SJSA1 (cell line): ENCODE measurements around the gene TMA7. TPM values are rescaled to one million over a fixed set of nuclear protein-coding genes. Genes with fewer than 3 reads are reported as not detected.
A peak's percentile ranks its signal among the peaks of the same experiment; 100 is the strongest.
"Not testable (repeated sequence)": the region's sequence is repeated elsewhere in the genome, so short reads cannot be mapped to it uniquely, and the experiment has no call there.

Experiments
- DNase-seq, 2 experiments: peaks; one replicate each; pipeline ENCODE4 v3.0.0-alpha.2; 2015 to 2020; ENCODE audit warnings: low spot score in 2 of 2, low read depth in 1 of 2
- H3K27ac ChIP-seq: fragments of 250-450 bp; sonication (Bioruptor Pico); 2 replicates; pipeline ENCODE4 v1.5.1; 2020; ENCODE audit warnings: mild to moderate bottlenecking, moderate library complexity
- H3K27me3 ChIP-seq: fragments of 250-450 bp; sonication (Bioruptor Pico); replicated peaks from 2 replicates; pipeline ENCODE4 v1.5.1; 2020; ENCODE audit warnings: mild to moderate bottlenecking, moderate library complexity
- H3K36me3 ChIP-seq: fragments of 250-450 bp; sonication (Bioruptor Pico); 2 replicates; pipeline ENCODE4 v1.5.1; 2020; ENCODE audit warnings: mild to moderate bottlenecking
- H3K4me1 ChIP-seq: fragments of 250-450 bp; sonication (Bioruptor Pico); replicated peaks from 2 replicates; pipeline ENCODE4 v1.6.1; 2021; ENCODE audit warnings: mild to moderate bottlenecking
- H3K4me3 ChIP-seq: fragments of 250-450 bp; sonication (Bioruptor Pico); 2 replicates; pipeline ENCODE4 v1.5.1; 2020; ENCODE audit warnings: mild to moderate bottlenecking
- H3K9me3 ChIP-seq: fragments of 250-450 bp; sonication (Bioruptor Pico); replicated peaks from 2 replicates; pipeline ENCODE4 v1.5.1; 2020; ENCODE audit warnings: mild to moderate bottlenecking
- total RNA-seq: library from RNA; depleted of rRNA; stranded (reverse); fragments of >200 nt; shearing (Covaris generic); gene quantifications from 2 replicates; pipeline ENCODE4 v1.2.3, GENCODE V29; 2014; rRNA removed

TMA7 gene
- total RNA-seq: 551 and 569 TPM in 2 replicates

DNA sequence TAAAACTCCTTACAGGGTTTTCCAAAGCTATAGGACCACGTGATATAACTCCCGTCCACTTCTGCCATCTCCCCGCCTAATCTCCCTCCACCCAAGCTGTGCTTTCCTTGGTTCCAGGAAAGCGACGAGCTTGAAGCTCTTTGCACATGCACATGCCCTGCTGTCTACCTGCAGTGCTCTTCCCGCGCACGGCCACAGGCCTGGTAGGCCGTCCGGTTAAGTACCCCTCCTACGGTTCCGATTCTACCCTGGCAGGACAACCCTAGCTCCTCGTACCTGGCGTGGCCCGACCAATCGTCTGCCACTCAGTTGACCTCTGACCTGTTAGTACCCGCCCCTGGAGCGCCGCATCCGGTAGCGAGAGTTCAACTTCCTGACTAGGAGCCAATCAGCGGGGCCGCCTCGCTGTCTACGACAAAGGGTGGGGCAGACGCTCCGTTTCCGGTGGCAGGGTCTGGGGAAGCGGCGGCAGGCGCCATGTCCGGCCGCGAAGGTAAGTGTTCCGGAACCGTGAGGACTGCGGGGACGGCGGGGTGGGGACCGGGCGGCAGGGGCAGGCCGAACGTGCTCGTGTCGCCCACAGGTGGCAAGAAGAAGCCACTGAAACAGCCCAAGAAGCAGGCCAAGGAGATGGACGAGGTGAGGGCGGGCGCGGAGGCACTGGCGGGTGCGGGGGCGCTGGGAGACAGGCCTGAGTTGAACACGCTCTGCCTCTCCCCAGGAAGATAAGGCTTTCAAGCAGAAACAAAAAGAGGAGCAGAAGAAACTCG lies at the start of gene TMA7, which contains the start of gene CCDC51:
TSS of gene TMA7 (plus strand) at position 438 of the 770 bp plus-strand sequence. CDS start at position 478, 40 bp downstream.
TSS of gene CCDC51 (minus strand) at position 300 of the 770 bp plus-strand sequence. CDS start 4,991 bp downstream, outside the sequence.
- Histone ChIP-seq H3K27me3 (no peaks in the 10 kb centered on the region), H3K27ac (peak within 1 kb of the TSS; percentile 73), H3K4me3 (peak within 1 kb of the TSS; percentile 83), H3K36me3 (peaks cover 41% of the 10 kb centered on the region), H3K4me1 (peaks cover 11% of the 10 kb centered on the region), H3K9me3 (no peaks in the 10 kb centered on the region)
- peak; percentile 84 to 96 for DNase-seq

DNA sequence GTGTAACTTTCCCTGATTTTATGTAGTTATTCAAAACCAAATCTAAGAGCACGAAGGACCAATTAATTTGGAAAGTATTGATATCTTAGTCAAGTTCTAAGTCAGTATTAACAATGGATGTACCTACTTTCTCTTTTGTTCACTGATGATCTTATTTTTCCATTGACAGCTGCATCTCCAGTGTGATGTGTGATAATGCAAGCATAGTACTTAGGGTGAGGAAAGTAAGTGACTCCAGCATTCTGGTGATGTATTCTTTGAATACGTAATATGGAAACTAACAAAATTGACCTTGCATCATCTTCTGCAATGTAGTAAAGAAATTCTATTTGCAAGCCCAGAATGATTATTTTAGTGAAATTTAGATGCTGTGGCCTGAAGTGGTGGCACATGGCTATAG lies 45.7 kb upstream of the TMA7 start:
- Histone ChIP-seq H3K4me1 (no peaks in the 10 kb centered on the region), H3K27me3 (0 out of 2 replicates have a peak, but pooled peaks cover 8% of the 10 kb centered on the region), H3K36me3 (no peaks in the 10 kb centered on the region), H3K9me3 (no peaks in the 10 kb centered on the region), H3K4me3 (no peak overlapping the region), H3K27ac (no peak overlapping the region)
- DNase-seq: no peak

DNA sequence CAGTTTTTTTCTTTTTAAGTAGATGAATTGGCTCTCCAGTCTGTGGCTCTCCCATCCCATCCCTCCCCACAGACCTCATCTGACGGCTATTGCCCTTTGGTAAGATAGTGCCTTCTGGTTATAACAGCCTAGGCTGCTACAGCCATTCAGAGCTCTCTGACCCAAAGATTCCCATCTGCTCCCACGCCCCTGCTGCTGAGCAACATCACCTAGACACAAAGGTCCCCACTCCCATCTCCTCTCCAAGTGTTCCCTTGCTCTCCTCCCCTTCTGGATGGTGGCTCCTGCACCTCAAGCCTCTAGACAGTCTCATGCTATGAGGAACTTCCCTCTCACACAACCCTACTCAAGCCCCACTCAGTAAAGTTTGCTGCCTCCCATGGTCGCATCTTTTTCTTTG lies 44.3 kb upstream of the TMA7 start:
- H3K27me3 ChIP-seq: 0 out of 2 replicates have a peak, but pooled peaks cover 8% of the 10 kb centered on the region
- H3K36me3 ChIP-seq: no peaks in the 10 kb centered on the region

DNA sequence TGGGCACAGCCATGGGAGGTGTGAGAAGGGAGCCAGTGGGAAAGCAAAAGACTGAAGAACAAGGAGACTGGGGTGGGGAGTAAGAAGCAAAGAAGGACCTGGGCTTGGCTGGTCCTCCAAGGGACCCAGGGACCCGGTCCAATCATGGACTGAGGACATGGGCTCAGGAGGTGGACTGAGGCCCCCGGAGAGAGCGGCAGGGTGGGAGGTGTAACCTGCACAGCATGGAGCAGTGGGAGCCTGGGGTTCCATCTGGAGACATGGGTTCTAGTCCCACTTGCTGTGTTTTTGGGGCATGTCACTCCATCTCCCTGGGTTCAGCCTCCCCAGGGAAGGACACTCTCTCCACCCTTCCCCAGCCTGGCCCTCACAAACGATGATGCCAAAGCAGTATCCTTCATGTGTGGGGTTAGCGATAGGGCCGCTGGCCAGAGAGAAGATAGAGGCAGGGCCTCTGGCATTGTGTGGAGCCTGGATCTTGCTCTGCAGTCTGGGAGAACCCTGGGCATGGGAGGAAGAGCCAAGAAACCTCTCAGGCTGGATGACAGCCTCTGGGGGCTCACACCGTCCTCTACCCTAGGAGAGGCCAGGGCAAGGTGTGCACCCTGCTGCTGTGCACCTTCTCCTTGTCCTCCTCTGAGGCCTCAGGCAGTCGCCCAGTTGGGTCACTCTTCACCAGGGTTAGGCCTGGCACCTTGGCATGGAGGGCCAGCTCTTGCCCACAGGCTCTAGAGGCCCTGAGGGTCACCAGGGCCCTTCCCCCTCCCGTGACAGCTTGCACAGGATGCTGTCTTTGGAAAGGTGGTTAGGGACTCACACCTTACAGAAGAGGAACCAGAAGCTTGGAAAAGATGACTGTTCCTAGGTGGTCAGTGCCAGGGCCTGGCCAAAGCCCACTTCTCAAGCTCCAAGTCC lies 42.0 kb upstream of the TMA7 start:
- H3K27ac ChIP-seq: no peak overlapping the region
- peaks cover 13% of the 10 kb centered on the region for H3K4me1 ChIP-seq
- no peaks in the 10 kb centered on the region for H3K36me3 ChIP-seq
- H3K4me3 ChIP-seq: no peak overlapping the region
- DNase-seq: no peak
- no peaks in the 10 kb centered on the region for H3K9me3 ChIP-seq
- 0 out of 2 replicates have a peak, but pooled peaks cover 8% of the 10 kb centered on the region for H3K27me3 ChIP-seq

More for the DNA sequence above, 44.3 kb upstream of the TMA7 start:
- H3K4me1 ChIP-seq: no peaks in the 10 kb centered on the region
- no peak overlapping the region for H3K4me3 ChIP-seq
- no peak overlapping the region for H3K27ac ChIP-seq
- H3K9me3 ChIP-seq: no peaks in the 10 kb centered on the region
- DNase-seq: no peak

DNA sequence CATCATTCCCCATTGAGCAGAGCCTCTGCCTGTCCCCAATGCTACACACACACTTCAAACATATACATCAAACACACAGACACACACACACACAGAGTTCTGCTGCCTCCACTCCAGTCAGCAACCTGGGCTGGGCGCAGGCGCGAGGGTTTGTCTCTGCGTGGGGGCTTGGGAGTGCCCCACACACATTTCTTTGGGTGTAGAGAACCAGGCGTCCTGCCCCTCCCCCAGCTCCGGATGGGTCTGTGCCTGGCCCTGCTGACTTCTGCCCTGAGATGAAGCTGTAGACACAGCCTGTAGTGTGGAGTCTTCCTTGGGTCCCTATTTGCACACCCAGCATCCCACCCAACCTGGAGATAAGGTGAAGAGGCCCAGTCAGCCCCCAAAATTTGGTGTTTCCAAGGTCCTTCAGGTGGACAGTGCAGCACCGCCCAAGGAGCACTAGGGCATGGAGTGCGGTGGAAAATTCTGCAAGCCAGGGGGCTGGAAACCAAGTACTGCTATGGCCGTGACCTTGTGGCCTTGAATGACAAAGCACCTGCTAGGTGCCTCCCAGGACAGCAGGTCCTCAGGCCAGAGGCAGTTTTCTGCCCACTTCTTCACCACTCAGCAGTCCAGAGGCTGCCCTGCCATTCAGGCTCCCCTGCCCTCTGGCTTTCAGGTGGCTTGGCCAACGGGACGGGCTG lies 41.2 kb upstream of the TMA7 start:
- Histone ChIP-seq H3K4me3 (no peak overlapping the region), H3K27ac (no peak overlapping the region), H3K9me3 (no peaks in the 10 kb centered on the region), H3K36me3 (no peaks in the 10 kb centered on the region), H3K4me1 (peaks cover 13% of the 10 kb centered on the region), H3K27me3 (0 out of 2 replicates have a peak, but pooled peaks cover 8% of the 10 kb centered on the region)
- DNase-seq: no peak

DNA sequence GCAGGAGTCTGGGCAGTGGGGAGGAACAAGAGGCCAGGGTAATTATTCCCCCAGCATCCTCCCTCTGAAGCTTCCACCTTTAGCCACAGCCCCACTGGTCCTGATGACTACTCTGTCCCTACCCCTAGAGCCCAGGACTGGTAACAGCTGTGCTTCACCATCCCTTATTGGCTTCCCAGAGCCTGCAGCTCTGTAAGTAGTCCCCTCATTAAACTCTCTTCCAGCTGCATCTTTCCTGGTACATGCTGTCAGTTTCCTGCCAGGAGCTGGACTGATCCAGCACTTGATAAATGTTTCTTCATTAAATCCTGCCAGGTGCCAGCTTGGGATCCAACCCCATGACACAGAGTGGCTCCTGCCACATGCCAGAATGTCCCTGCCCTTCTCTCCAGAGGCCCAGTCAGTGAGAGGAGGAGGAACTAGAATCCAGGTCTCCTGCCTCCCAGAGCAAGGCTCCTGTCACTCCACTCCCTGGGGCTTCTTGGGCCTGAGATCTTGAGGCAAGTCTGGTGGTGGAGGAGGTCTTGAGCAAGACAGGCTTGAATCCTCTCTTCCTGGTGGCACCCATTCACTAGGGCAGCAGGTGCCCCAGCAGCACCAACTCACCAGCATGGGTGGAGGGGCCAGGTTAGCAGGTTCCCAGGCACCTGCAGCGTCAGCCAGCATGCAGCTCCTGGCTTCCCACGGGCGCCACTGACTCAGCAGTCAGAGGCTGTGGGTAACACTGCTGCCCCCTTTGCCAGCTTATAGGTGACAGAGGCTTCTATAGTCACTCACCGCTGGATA lies 40.5 kb upstream of the TMA7 start:
- Histone ChIP-seq H3K27ac (no peak overlapping the region), H3K27me3 (0 out of 2 replicates have a peak, but pooled peaks cover 8% of the 10 kb centered on the region), H3K9me3 (no peaks in the 10 kb centered on the region), H3K4me3 (no peak overlapping the region), H3K36me3 (no peaks in the 10 kb centered on the region), H3K4me1 (peaks cover 13% of the 10 kb centered on the region)
- no peak for DNase-seq

DNA sequence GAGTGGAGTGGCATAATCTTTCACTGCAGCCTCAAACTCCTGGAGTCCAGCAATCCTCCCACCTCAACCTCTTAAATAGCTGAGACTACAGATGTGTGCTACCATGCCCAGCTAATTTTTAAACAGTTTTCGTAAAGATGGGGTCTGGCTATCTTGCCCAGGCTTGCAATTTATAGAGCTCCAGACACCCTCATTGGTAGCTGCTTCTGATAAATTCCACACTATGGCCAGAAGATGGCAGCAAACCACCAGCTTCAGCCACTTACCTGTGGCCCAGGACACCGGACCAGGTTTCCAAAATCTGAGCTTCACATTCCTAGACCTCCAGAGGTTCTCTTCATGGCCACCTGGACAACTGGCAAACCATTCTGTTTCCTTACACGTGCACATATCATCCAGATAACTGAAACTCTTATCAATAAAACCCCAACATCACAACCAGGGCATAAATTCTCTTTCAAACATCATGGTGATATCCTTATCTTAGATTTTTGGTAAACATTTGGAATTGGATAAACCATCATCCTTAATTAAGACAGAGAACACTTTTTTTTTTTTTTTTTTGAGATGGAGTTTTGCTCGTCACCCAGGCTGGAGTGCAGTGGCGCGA lies 39.1 kb upstream of the TMA7 start:
- peak in 1 of 2 experiments; percentile 32 for DNase-seq
- no peaks in the 10 kb centered on the region for H3K9me3 ChIP-seq
- H3K36me3 ChIP-seq: no peaks in the 10 kb centered on the region
- H3K4me1 ChIP-seq: peaks cover 13% of the 10 kb centered on the region
- H3K27ac ChIP-seq: no peak overlapping the region
- no peak overlapping the region for H3K4me3 ChIP-seq
- no peaks in the 10 kb centered on the region for H3K27me3 ChIP-seq

DNA sequence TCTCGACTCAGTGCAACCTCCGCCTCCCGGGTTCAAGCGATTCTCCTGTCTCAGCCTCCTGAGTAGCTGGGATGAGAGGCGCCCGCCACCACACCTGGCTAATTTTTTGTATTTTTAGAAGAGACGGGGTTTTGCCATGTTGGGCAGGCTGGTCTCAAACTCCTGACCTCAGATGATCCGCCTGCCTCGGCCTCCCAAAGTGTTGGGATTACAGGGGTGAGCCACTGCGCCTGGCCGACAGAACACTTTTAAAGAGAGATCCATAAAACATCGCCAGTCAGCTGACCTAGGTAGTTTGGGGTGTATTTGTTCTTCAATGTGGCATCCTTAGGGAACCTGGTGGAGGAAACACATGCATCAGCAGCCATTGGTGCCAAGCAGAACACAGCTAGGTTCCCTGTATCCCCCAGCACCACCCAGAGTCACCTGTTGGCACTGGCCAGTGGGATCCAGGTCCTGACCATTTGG lies 38.6 kb upstream of the TMA7 start:
- not testable (repeated sequence) for H3K4me3 ChIP-seq, H3K36me3 ChIP-seq, DNase-seq, H3K9me3 ChIP-seq, H3K27ac ChIP-seq, H3K27me3 ChIP-seq
- H3K4me1 ChIP-seq: peaks cover 13% of the 10 kb centered on the region

DNA sequence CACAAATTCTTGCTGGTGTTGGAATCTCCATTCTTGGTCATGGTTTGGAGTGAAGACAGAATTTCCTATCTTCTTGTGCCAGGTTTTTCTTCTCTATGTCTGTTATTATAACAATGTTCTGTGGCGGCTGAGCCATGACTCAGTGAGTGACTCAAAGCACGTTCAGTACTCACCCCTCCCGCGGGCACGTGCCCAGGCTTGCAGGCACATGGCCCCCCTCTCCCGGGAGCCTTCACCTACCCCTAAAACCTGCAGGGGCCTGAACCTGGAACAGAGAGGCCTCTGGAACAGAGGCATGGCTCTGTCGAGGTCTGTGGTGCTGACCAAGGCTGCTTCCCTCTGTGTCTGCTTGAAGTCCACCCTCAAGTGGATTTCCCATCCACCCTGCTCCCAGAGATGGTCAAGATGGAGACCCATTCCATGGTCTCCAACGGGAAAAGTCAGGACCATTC lies 37.8 kb upstream of the TMA7 start:
- peak; percentile 42 to 65 for DNase-seq
- Histone ChIP-seq H3K27me3 (no peaks in the 10 kb centered on the region), H3K27ac (no peak overlapping the region), H3K4me1 (peaks cover 13% of the 10 kb centered on the region), H3K4me3 (no peak overlapping the region), H3K36me3 (no peaks in the 10 kb centered on the region), H3K9me3 (no peaks in the 10 kb centered on the region)

DNA sequence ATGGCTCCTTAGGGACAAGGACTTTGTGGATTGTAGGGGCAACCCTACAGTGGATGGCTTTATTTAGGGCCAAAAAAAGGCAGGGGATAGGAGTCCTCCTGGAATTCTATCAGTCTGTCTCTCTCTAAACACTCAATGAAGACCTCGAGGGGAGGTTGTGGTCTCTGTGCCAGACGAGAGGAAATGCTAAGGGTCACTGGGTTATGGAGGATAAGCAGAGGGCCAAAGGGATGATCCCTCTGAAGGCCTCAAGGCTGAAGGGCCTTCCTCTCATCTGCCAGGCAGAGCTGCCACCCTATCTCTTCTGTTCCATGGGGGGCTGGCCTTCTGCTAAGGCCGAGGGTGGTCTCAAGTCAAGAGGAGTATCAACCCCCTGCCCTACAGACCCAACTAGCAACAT lies 37.1 kb upstream of the TMA7 start:
- Histone ChIP-seq H3K27ac (no peak overlapping the region), H3K4me3 (no peak overlapping the region), H3K27me3 (no peaks in the 10 kb centered on the region), H3K4me1 (peaks cover 13% of the 10 kb centered on the region), H3K9me3 (no peaks in the 10 kb centered on the region), H3K36me3 (no peaks in the 10 kb centered on the region)
- DNase-seq: no peak

DNA sequence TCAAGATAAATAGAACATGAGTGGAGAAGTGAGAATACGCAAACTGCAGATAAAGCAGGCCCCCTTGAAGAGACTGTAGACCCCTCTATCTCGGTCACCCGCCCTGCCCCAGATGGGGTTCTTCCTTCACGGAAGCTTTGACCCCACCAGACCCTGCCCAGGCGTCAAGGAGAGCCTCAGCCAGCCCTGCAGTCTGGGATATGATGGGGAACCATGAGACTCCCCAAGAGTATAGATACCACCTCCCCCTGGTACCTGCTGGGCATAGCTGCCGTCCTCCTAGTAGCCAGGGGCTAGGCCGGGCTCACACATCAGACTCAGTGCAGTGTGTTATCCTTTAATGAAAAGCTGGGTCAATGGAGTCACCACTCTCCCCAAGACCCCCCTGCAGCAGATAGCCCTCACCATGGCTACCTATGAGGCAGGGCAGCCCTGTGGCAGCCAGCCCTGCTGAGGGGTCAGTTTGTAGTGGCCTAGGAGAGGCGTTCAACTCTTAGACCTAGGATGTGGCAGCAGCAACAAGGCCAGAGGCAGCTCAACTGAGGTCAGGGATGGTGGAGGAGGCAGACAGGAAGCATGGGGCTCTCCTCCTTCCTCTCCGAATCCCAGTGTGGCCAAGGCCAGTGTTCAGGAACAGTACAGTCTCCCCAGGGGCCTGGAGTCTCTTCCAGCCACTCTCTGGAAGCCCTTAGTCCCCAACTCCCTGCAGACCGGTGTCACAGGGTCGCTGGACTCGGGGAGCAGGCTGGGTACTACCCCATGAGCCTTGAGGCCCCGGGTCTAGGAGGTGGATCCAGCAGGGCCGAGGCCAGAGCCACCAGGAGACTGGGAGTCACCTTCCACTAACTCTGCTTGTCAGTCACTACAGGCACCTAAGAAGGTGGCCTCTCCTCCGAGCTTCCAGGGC lies 36.3 kb upstream of the TMA7 start:
- no peak overlapping the region for H3K4me3 ChIP-seq

More for the DNA sequence above, 36.3 kb upstream of the TMA7 start:
- Histone ChIP-seq H3K4me1 (peaks cover 13% of the 10 kb centered on the region), H3K36me3 (no peaks in the 10 kb centered on the region), H3K9me3 (no peaks in the 10 kb centered on the region), H3K27ac (no peak overlapping the region), H3K27me3 (no peaks in the 10 kb centered on the region)
- no peak for DNase-seq
